Hematopoietic multipotent progenitor cell (in vitro differentiated cells): ENCODE data around the gene PTBP1. TPM values are rescaled to one million over a fixed set of nuclear protein-coding genes. Genes with fewer than 3 reads are reported as not detected.

Experiments used
- DNase-seq, 3 donors: peaks; one replicate each; pipeline ENCODE4 v3.0.0-alpha.2; 2011 to 2015; ENCODE audit warnings: low read depth in 2 of 3, low spot score in 2 of 3
- total RNA-seq: library from RNA; depleted of rRNA; stranded (reverse); fragments of >200 nt; gene quantifications from one replicate; pipeline ENCODE4 v1.2.3, GENCODE V29; 2012

The PTBP1 gene
- total RNA-seq, 1 donor = 348 TPM

- DNase-seq = no peak
These were observed 25.2 kb upstream of the PTBP1 start for GRCh38 chr19:772063-772462.

GRCh38 chr19:772730-773436 lies 24.4 kb upstream of the PTBP1 start:
- no peak for DNase-seq

- DNase-seq = no peak
These were observed 20.7 kb upstream of the PTBP1 start for GRCh38 chr19:776549-776948.

DNA sequence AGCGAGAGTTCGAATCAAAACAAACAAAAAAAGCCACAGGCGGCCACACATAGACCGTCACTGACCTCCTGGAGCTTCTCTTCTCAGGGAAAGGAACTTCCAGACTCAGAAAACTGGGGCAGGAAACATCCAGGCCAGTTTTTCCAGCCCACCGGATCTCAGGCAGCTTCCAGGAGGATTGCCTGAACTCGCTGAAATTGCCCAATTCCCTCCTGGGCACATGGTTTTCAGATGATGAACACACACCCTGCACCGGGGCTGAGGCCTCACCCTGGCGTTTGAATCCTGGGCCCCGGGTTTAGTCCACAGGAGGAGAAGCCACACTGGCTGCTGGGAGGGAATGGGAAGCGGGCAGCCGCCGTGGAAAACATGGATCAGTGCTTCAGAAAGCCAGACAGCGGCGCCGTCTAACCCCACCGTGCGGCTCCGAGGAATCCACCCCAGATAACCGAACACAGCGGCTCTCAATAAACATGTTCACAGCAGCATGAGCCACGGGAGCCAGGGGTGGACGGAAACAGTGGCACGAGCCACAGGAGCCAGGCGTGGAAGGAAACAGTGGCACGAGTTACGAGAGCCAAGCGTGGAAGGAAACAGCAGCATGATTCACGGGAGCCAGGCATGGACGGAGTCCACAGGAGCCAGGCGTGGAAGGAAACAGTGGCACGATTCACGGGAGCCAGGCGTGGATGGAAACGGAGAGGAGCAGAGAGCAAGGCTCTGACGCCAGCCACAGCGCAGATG lies 18.2 kb upstream of the PTBP1 start:
- DNase-seq = no peak

GRCh38 chr19:780935-781334 lies 16.3 kb upstream of the PTBP1 start:
- no peak for DNase-seq

DNA sequence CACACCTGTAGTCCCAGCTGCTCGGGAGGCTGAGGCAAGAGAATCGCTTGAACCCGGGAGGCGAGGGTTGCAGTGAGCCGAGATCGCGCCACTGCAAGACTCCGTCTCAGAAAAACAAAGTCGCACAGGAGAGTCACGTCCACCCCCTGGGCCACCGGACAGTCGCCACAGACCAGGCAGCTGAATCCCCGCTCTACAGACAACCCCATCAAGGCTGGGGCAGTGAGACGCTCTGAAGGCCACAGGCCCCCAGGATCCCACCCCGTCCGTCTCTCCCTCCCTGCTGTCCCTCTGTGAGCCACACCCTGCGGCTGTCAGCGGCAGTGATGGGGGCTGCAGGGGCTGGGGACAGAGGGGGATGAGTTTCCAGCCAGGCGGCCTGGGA lies 15.5 kb upstream of the PTBP1 start:
- DNase-seq = no peak

GRCh38 chr19:782185-782877 lies 14.9 kb upstream of the PTBP1 start:
- no peak for DNase-seq

- DNase-seq = no peak
These were observed 14.2 kb upstream of the PTBP1 start for GRCh38 chr19:782878-783668.

- DNase-seq = no peak
These were observed 12.7 kb upstream of the PTBP1 start for GRCh38 chr19:784541-784940.

DNA sequence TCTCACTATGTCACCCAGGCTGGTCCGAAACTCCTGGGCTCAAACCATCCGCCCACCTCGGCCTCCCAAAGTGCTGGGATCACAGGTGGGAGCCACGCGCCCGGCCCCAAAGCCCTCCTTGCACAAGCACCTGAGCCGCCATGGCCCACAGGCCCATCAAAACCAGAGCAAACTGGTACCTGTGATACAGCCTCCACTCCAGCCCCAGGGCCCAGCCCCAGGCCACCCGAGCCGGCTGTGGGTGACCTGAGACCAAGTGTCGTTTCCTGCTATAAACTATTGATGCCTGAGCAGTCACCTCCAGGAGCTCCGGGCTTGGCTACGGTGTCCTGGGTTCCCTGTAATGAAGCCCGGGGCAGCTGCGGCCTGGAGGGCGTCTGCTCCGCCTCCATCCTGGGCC lies 9.7 kb upstream of the PTBP1 start:
- DNase-seq = no peak

GRCh38 chr19:788686-788982 lies 8.6 kb upstream of the PTBP1 start:
- DNase-seq = no peak

- DNase-seq = peak in 1 of 3 donors; percentile 32
These were observed 8.1 kb upstream of the PTBP1 start for GRCh38 chr19:788983-789700.

DNA sequence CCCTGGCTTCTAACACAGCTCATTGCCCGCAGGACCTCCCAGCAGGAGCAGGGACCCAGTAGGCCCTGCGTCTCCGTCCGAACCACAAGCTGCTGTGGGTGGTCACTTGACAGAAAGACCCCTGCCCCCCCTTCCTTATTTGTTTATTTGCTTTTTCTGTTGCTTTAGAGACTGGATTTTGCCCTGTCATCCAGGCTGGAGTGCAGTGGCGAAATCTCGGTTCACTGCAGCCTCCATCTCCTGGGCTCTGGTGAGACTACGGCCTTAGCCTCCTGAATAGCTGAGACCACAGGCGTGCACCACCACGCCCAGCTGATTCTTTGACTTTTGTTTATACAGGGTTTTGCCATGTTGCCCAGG lies 7.6 kb upstream of the PTBP1 start:
- DNase-seq = peak in 2 of 3 donors; percentile 57 to 63

DNA sequence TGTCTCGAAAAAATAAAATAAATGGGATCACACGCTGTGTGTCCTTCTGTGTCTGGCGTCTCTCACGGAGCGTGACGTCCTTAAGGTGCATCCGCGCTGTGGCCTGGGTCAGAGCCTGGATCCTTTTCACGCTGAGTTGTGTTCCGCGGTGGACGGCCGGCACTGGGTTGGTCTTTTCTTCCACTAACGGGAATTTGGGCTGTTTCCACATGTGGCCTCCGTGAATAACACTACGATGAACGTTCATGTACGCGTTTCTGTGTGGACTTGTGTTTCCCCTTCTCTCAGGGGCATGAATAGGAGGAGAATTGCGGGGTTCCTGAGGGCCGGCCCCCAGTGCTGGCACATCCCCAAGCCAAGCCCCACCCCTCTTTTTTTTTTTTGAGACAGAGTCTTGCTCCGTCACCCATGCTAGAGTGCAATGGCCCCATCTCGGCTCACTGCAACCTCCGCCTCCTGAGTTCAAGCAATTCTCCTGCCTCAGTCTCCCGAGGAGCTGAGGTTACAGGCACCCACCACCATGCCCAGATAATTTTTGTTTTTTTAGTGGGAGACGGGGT lies 6.2 kb upstream of the PTBP1 start:
- no peak for DNase-seq

DNA sequence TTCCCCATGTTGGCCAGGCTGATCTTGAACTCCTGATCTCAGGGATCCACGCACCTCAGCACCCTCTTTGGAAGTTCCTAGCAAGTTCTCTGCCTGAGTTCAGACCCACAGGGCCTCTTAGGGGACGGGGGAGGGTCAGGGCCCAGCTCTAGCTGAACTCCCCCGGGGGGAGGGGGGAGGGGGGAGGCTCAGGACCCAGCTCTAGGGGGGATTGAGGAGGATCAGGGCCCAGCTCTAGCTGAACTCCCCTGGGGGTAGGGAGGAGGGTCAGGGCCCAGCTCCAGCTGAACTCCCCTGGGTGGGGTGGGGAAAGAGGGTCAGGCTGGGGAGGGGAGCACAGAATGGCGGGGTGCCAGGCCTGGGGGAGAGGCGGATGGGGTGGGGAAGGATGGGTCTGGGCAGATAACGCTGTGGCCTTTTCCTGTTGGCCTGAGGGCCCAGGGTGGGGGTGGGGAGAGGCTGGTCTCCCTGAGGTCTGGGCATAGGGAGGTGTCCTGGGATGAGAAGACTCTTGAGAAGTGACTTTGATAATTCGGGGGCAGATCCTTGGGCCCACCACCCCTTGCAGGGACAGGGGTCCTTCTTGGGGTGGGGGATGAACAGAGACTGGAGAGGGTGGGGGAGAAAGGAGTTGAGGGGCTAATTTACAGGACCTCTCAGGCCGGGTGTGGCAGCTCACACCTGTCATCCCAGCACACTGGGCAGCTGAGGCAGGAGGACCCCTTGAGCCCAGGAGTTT lies 5.5 kb upstream of the PTBP1 start:
- no peak for DNase-seq

GRCh38 chr19:792306-792885 lies 4.9 kb upstream of the PTBP1 start:
- DNase-seq = no peak

DNA sequence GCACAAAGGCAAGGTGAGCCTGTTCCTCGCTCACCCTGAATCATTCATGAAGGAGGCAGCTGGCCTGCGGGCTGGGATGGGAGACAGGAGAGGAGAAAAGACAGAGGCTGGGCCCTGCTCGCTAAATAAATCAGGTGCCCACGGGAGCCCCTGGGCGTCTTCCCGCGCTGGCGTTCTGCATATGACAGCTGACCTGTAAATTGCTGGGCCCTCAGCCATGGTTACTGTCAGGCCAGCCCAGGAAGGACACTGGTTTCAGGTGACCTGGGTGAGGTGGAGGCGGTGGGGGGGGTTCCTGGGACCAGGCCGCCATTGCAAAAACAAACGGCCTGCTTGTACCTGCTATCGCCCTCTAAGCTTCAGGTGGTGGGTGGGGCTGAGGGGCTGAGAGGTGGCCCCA lies 3.4 kb upstream of the PTBP1 start:
- no peak for DNase-seq

DNA sequence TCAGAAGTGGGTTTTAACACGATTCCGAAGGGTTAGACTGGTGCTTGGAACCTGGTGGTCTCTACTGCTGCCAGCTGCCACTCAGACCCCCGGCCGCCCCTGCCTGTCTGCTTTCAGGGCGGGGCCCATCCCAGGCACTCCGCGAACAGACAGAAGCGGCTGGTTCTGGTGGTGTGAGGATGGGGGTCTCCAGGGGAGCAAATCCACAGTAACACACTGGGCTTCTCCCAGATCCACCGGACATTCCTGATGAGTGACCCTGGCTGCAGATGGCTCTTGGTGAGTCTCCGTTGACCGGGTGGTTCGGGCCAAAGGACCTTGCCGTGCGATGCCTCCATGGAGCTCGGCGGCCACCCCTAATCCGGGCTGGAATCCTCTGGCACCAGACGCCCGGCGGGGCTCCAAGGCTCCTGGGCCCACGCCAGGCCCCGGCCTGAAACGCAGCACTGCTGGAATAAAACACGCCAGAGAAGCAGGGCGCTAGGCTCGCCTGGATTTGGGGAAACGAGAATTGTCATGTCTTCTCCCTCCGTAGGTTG lies 2.1 kb upstream of the PTBP1 start:
- no peak for DNase-seq
